ENCODE data around the gene POLR2E.

- TF ChIP-seq POLR2AphosphoS5 (IDR thresholded peaks at IDR 0.05) (no peak), CTCF (IDR thresholded peaks at IDR 0.05; ENCODE audit: poor library complexity, severe bottlenecking) (no peak), SMC3 (conservative IDR thresholded peaks at IDR 0.05; ENCODE audit: poor library complexity) (no peak), EZH2 (IDR thresholded peaks at IDR 0.05; ENCODE audit: borderline replicate concordance, insufficient read depth, low read length, poor library complexity, severe bottlenecking) (no peak)
These were observed 48.7 kb upstream of the POLR2E start for GRCh38 chr19:1143828-1144399.
